ENCODE measurements around the gene ROBO1.

ROBO1 gene

GRCh38 chr3:79066481-79066880 lies 701.3 kb downstream of the ROBO1 start:
- no peak for DNase-seq (ENCODE audit: low spot score)

GRCh38 chr3:79063624-79064023 lies 704.2 kb downstream of the ROBO1 start:
- no peak for DNase-seq (ENCODE audit: low spot score)

GRCh38 chr3:79057756-79058155 lies 710.0 kb downstream of the ROBO1 start:
- no peak for DNase-seq (ENCODE audit: low spot score)

GRCh38 chr3:79056498-79056897 lies 711.3 kb downstream of the ROBO1 start:
- no peak for DNase-seq (ENCODE audit: low spot score)

- no peak for DNase-seq (ENCODE audit: low spot score)
Observed at GRCh38 chr3:79052054-79052681, 715.6 kb downstream of the ROBO1 start.

- no peak for DNase-seq (ENCODE audit: low spot score)
Observed at GRCh38 chr3:79047581-79047980, 720.2 kb downstream of the ROBO1 start.

- DNase-seq (ENCODE audit: low spot score): no peak
Observed at GRCh38 chr3:79041621-79042020, 726.2 kb downstream of the ROBO1 start.

GRCh38 chr3:79040701-79041100 lies 727.1 kb downstream of the ROBO1 start:
- DNase-seq (ENCODE audit: low spot score): no peak

GRCh38 chr3:79040091-79040490 lies 727.7 kb downstream of the ROBO1 start:
- no peak for DNase-seq (ENCODE audit: low spot score)

- no peak for DNase-seq (ENCODE audit: low spot score)
Observed at GRCh38 chr3:79039192-79039591, 728.6 kb downstream of the ROBO1 start.

- no peak for DNase-seq (ENCODE audit: low spot score)
Observed at GRCh38 chr3:79038636-79039035, 729.2 kb downstream of the ROBO1 start.

- DNase-seq (ENCODE audit: low spot score): no peak
Observed at GRCh38 chr3:79038057-79038456, 729.7 kb downstream of the ROBO1 start.

- DNase-seq (ENCODE audit: low spot score): peak; percentile 70
Observed at GRCh38 chr3:79032686-79033318, 735.0 kb downstream of the ROBO1 start.

GRCh38 chr3:79030157-79030556 lies 737.6 kb downstream of the ROBO1 start:
- DNase-seq (ENCODE audit: low spot score): no peak

- DNase-seq (ENCODE audit: low spot score): no peak
Observed at GRCh38 chr3:79028916-79029315, 738.9 kb downstream of the ROBO1 start.

GRCh38 chr3:79027593-79027992 lies 740.2 kb downstream of the ROBO1 start:
- DNase-seq (ENCODE audit: low spot score): no peak

GRCh38 chr3:79019924-79020173 lies 747.9 kb downstream of the ROBO1 start:
- DNase-seq (ENCODE audit: low spot score): no peak

GRCh38 chr3:79019137-79019923 lies 748.5 kb downstream of the ROBO1 start:
- peak; percentile 94 for DNase-seq (ENCODE audit: low spot score)

- DNase-seq (ENCODE audit: low spot score): peak; percentile 63
Observed at GRCh38 chr3:79018671-79019136, 749.1 kb downstream of the ROBO1 start.

GRCh38 chr3:79018265-79018664 lies 749.5 kb downstream of the ROBO1 start:
- peak; percentile 41 for DNase-seq (ENCODE audit: low spot score)

- DNase-seq (ENCODE audit: low spot score): no peak
Observed at GRCh38 chr3:79016587-79017376, 751.0 kb downstream of the ROBO1 start.

GRCh38 chr3:79015854-79016253 lies 751.9 kb downstream of the ROBO1 start:
- DNase-seq (ENCODE audit: low spot score): no peak

GRCh38 chr3:79012946-79013362 lies 754.8 kb downstream of the ROBO1 start:
- no peak for DNase-seq (ENCODE audit: low spot score)

Measured in SW480 (cell line).